HCT116 (cell line): ENCODE measurements around the gene FBXO31. TPM values are rescaled to one million over a fixed set of nuclear protein-coding genes. Genes with fewer than 3 reads are reported as not detected.

Experiments
- ATAC-seq: fragments of 200-7000 bp; cut with Tn5 transposase; 2 replicates; pipeline ENCODE4 v1.9.1; 2020; ENCODE audit warnings: mild to moderate bottlenecking, moderate library complexity
- BruUV-seq: library from RNA; stranded (reverse); fragments of 400-500 nt; replicated peaks from 2 replicates; lab custom pipeline; 2021; lab: Mats Ljungman, UMichigan
- CTCF ChIA-PET: fragments of 300-600 bp; sonication (Branson Sonifier 250); formaldehyde crosslinking; loops from one replicate; lab custom pipeline; 2021; ENCODE audit warnings: antibody characterized with exemption; lab: Charles Lee
- POLR2A ChIA-PET: fragments of 300-600, 350-600 bp; sonication (Branson Sonifier 250); formaldehyde crosslinking; loops from one replicate; lab custom pipeline; 2021; ENCODE audit warnings: antibody characterized with exemption; lab: Charles Lee
- RAD21 ChIA-PET, 2 experiments: fragments of 300-600 bp; sonication (Branson Sonifier 250); formaldehyde crosslinking; loops; one replicate each; lab custom pipeline; 2023; ENCODE audit warnings: low total read pairs in 2 of 2; ENCODE audit not compliant: uncharacterized antibody in 2 of 2, unreplicated experiment in 2 of 2, low non-redundant PET in 1 of 2; lab: Charles Lee
- DNase-seq: peaks from one replicate; pipeline ENCODE4 v3.0.0-alpha.2; 2010; ENCODE audit warnings: low read depth, low spot score
- H2AFZ ChIP-seq: fragments of 200-600 bp; shearing (Covaris generic), sonication (generic); 2 replicates; pipeline ENCODE4 v1.6.1; 2017; ENCODE audit warnings: low read depth, mixed run types, mixed read lengths, antibody characterized with exemption, low read length; ENCODE audit not compliant: poor library complexity, severe bottlenecking
- H3K27ac ChIP-seq: 2 replicates; pipeline ENCODE4 v1.5.1; 2012; ENCODE audit warnings: low read depth, low read length
- H3K27me3 ChIP-seq: fragments of 200-600 bp; sonication (generic); 2 replicates; pipeline ENCODE4 v1.6.1; 2016; ENCODE audit warnings: mixed run types, low read length, mixed read lengths; ENCODE audit not compliant: insufficient read depth
- H3K36me3 ChIP-seq, 2 experiments: fragments of 200-500 bp in 1 of 2; fragments of 200-600 bp in 1 of 2; sonication (Bioruptor generic) in 1 of 2; sonication (generic) in 1 of 2; 2 replicates each; pipeline versions ENCODE4 v1.5.1 to v1.6.1; 2014 to 2016; ENCODE audit warnings: low read length in 2 of 2, inconsistent platforms in 1 of 2, mixed read lengths in 1 of 2, mixed run types in 1 of 2; ENCODE audit not compliant: insufficient read depth in 2 of 2, control insufficient read depth in 1 of 2
- H3K4me1 ChIP-seq, 2 experiments: fragments of 200-600 bp in 1 of 2; sonication (generic) in 1 of 2; 2 replicates each; pipeline versions ENCODE4 v1.5.1 to v1.6.1; 2012 to 2017; ENCODE audit warnings: low read length in 2 of 2, inconsistent platforms in 1 of 2, mild to moderate bottlenecking in 1 of 2, mixed read lengths in 1 of 2, mixed run types in 1 of 2, moderate library complexity in 1 of 2; ENCODE audit not compliant: insufficient read depth in 2 of 2, control insufficient read depth in 1 of 2
- H3K4me2 ChIP-seq: fragments of 200-600 bp; sonication (generic); 2 replicates; pipeline ENCODE4 v1.6.1; 2017; ENCODE audit warnings: mixed run types, low read length, mixed read lengths
- H3K4me3 ChIP-seq, 2 experiments: fragments of 200-600 bp in 1 of 2; sonication (generic) in 1 of 2; replicated peaks in 1 of 2; 2 replicates each; pipeline ENCODE4 v1.5.1; 2011 to 2016; ENCODE audit warnings: low read length in 2 of 2, control low read depth in 1 of 2, low read depth in 1 of 2, mild to moderate bottlenecking in 1 of 2, mixed read lengths in 1 of 2, mixed run types in 1 of 2
- H3K79me2 ChIP-seq: fragments of 200-600 bp; sonication (generic); 2 replicates; pipeline ENCODE4 v1.6.1; 2017; ENCODE audit warnings: mild to moderate bottlenecking, mixed run types, low read length, moderate library complexity, mixed read lengths; ENCODE audit not compliant: insufficient read depth
- H3K9ac ChIP-seq: fragments of 200-600 bp; sonication (generic); 2 replicates; pipeline ENCODE4 v1.6.1; 2016; ENCODE audit warnings: low read length, mixed read lengths
- H3K9me2 ChIP-seq: fragments of 200-600 bp; sonication (generic), shearing (Covaris generic); 2 replicates; pipeline ENCODE4 v1.6.1; 2017; ENCODE audit warnings: mixed run types, mild to moderate bottlenecking, moderate library complexity; ENCODE audit not compliant: insufficient read depth
- H3K9me3 ChIP-seq, 2 experiments: fragments of 200-500 bp in 1 of 2; fragments of 200-600 bp in 1 of 2; sonication (Bioruptor generic) in 1 of 2; sonication (generic) in 1 of 2; 2 replicates each; pipeline ENCODE4 v1.6.1; 2014 to 2017; ENCODE audit warnings: low read length in 2 of 2, mixed read lengths in 2 of 2, inconsistent platforms in 1 of 2, low read depth in 1 of 2, mild to moderate bottlenecking in 1 of 2, mixed run types in 1 of 2, moderate library complexity in 1 of 2; ENCODE audit not compliant: control insufficient read depth in 1 of 2, insufficient read depth in 1 of 2
- H4K20me1 ChIP-seq: fragments of 200-600 bp; sonication (generic), shearing (Covaris generic); 2 replicates; pipeline ENCODE4 v1.6.1; 2017; ENCODE audit warnings: mixed run types, mild to moderate bottlenecking, moderate library complexity; ENCODE audit not compliant: insufficient read depth
- ATF3 ChIP-seq: IDR thresholded peaks from 2 replicates; pipeline ENCODE4 v1.6.1; 2012
- CBX3 ChIP-seq: IDR thresholded peaks from 2 replicates; pipeline ENCODE4 v1.6.1; 2012; ENCODE audit warnings: low read depth
- CEBPB ChIP-seq: IDR thresholded peaks from 2 replicates; pipeline ENCODE4 v1.6.1; 2012; ENCODE audit warnings: low read depth
- CTCF ChIP-seq, 3 experiments: fragments of 200-600 bp in 1 of 3; sonication (generic) in 1 of 3; IDR thresholded peaks in 2 of 3; conservative IDR thresholded peaks in 1 of 3; 2 replicates each; pipeline ENCODE4 v1.5.1; 2012 to 2017; ENCODE audit warnings: low read depth in 2 of 3, low read length in 2 of 3, antibody characterized with exemption in 1 of 3, borderline replicate concordance in 1 of 3, control low read depth in 1 of 3, mild to moderate bottlenecking in 1 of 3, mixed read lengths in 1 of 3, mixed run types in 1 of 3, moderate library complexity in 1 of 3; ENCODE audit not compliant: insufficient read depth in 1 of 3
- ELF1 ChIP-seq: IDR thresholded peaks from 2 replicates; pipeline ENCODE4 v1.6.1; 2012; ENCODE audit warnings: low read depth, borderline replicate concordance
- EZH2 ChIP-seq: fragments of 200-600 bp; sonication (generic); IDR thresholded peaks from 2 replicates; pipeline ENCODE4 v1.6.1; 2017; ENCODE audit warnings: antibody characterized with exemption, mixed run types
- EZH2phosphoT487 ChIP-seq: fragments of 200-600 bp; IDR thresholded peaks from 2 replicates; pipeline ENCODE4 v1.6.1; 2018; ENCODE audit warnings: antibody characterized with exemption, borderline replicate concordance
- FOSL1 ChIP-seq: IDR thresholded peaks from 2 replicates; pipeline ENCODE4 v1.6.1; 2012; ENCODE audit warnings: low read depth
- POLR2AphosphoS5 ChIP-seq: IDR thresholded peaks from 2 replicates; pipeline ENCODE4 v1.6.1; 2011; ENCODE audit warnings: mild to moderate bottlenecking, low read depth, low read length, moderate library complexity
- REST ChIP-seq: IDR thresholded peaks from 2 replicates; pipeline ENCODE4 v1.6.1; 2012; ENCODE audit warnings: low read depth
- SIN3A ChIP-seq: IDR thresholded peaks from 2 replicates; pipeline ENCODE4 v1.6.1; 2012; ENCODE audit warnings: low read depth
- SP1 ChIP-seq: IDR thresholded peaks from 2 replicates; pipeline ENCODE4 v1.6.1; 2012; ENCODE audit warnings: low read depth
- SRF ChIP-seq: IDR thresholded peaks from 2 replicates; pipeline ENCODE4 v1.6.1; 2012; ENCODE audit warnings: low read depth
- YY1 ChIP-seq: IDR thresholded peaks from 2 replicates; pipeline ENCODE4 v1.6.1; 2011; ENCODE audit warnings: low read length, low read depth, moderate library complexity, mild to moderate bottlenecking; ENCODE audit not compliant: insufficient replicate concordance; ENCODE audit errors: extremely low read depth
- ZFX ChIP-seq: fragments of 450-650 bp; IDR thresholded peaks from 2 replicates; pipeline ENCODE4 v1.6.1; 2017
- intact Hi-C: fragments of 100-400 bp; cut with micrococcal nuclease; formaldehyde crosslinking; loops from 2 replicates; pipeline ENCODE4 v1.10.0; 2022
- total RNA-seq: library from RNA; stranded (reverse); gene quantifications from one replicate; pipeline ENCODE4 v1.2.1, GENCODE V29; 2021; ENCODE audit not compliant: unreplicated experiment

FBXO31 gene
- total RNA-seq, 1 experiment from 2014 or later: 52.1 TPM

GRCh38 chr16:87322833-87323726 is 60.5 kb downstream of the FBXO31 start:
- TF ChIP-seq SP1: no peak
- no peak for TF ChIP-seq ATF3
- no peak for TF ChIP-seq CEBPB
- no peak for TF ChIP-seq EZH2phosphoT487
- no peak for TF ChIP-seq CBX3
- no peak for TF ChIP-seq YY1
- no peak for TF ChIP-seq SRF
- no peak for TF ChIP-seq ELF1
- TF ChIP-seq REST: no peak
- no peak for TF ChIP-seq ZFX
- no peak for TF ChIP-seq CTCF (IDR thresholded peaks at IDR 0.05 in 2 of 3, conservative IDR thresholded peaks at IDR 0.05 in 1 of 3; ENCODE audit: borderline replicate concordance in 1 of 3, insufficient read depth in 1 of 3, low read depth in 2 of 3, low read length in 2 of 3)
- TF ChIP-seq EZH2: no peak
- no peak for TF ChIP-seq POLR2AphosphoS5
- no peak for TF ChIP-seq FOSL1
- no peak for TF ChIP-seq SIN3A
- Histone ChIP-seq H2AFZ (no peak overlapping the region), H3K4me2 (no peak overlapping the region), H4K20me1 (peaks cover 6% of the 10 kb centered on the region; the same call in 1 of the 2 replicates), H3K79me2 (peaks cover 12% of the 10 kb centered on the region), H3K9me3 (no peaks in the 10 kb centered on the region), H3K27me3 (no peaks in the 10 kb centered on the region), H3K9me2 (no peaks in the 10 kb centered on the region), H3K9ac (no peak overlapping the region), H3K4me1 (peaks cover 6 to 16% of the 10 kb centered on the region in 2 experiments; a peak in 3 of 4 replicates), H3K4me3 (no peak overlapping the region), H3K27ac (no peak overlapping the region; the same call in 1 of the 2 replicates), H3K36me3 (peaks cover 0 to 4% of the 10 kb centered on the region in 2 experiments; a peak in 1 of 4 replicates)
- ATAC-seq (no peak), DNase-seq (no peak)
- intact Hi-C loops: no loop called here
- ChIA-PET RAD21 (no interaction called here), CTCF (interaction anchor here (1.2 to 1.6 kb wide), 2 partner anchors 25 to 313 kb away, joined by 3 to 5 read pairs; no protein-coding TSS in a partner anchor), POLR2A (no interaction called here)
- no TSS peak for BruUV-seq
